ENCODE results near the gene UBXN6.
A peak's percentile ranks its signal among the peaks of the same experiment; 100 is the strongest.

Gene UBXN6

DNA sequence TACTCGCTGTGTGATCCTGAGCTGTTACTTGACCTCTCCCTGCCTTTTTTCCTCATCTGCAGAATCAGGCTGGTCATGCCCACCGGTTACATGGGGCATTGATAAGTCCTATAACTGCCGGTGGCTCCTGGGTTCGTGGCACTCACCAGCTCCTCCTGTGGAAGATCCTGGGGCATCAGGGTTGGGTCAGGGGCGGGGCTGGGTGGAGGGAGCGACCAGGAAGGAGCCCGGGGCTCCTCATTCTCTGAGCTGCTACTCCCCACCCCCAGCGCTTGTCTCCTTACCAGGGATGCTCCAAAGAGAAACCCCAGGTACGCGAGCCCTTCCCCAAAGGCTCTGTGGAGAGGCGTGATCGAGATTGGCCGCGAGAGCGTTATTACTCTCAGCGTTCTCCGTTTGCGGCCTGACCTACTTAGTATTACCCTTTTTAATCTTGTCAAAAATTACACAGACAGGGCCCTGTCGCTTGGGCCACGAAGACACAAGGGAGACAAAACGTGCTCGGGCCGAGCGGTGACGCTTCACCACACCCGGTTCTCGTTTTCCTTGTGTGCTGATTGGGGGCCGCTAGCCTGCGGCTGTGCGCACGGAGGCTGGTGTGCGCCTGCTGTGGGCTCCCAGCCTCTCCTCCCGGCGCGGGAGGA, 25.2 kb upstream of the UBXN6 start:
- TF ChIP-seq SIN3A (IDR thresholded peaks at IDR 0.05; ENCODE audit: borderline replicate concordance, insufficient read depth, low read length) (no peak), POLR2AphosphoS5 (IDR thresholded peaks at IDR 0.05; ENCODE audit: low read depth, low read length) (no peak), TAF1 (IDR thresholded peaks at IDR 0.05; ENCODE audit: borderline replicate concordance, insufficient read depth, low read length) (no peak), FOXP2 (optimal IDR thresholded peaks at IDR 0.05; ENCODE audit: borderline replicate concordance, extremely low read depth, extremely low read length, insufficient read depth) (no peak)
- TF ChIP-seq, protein P1, sequence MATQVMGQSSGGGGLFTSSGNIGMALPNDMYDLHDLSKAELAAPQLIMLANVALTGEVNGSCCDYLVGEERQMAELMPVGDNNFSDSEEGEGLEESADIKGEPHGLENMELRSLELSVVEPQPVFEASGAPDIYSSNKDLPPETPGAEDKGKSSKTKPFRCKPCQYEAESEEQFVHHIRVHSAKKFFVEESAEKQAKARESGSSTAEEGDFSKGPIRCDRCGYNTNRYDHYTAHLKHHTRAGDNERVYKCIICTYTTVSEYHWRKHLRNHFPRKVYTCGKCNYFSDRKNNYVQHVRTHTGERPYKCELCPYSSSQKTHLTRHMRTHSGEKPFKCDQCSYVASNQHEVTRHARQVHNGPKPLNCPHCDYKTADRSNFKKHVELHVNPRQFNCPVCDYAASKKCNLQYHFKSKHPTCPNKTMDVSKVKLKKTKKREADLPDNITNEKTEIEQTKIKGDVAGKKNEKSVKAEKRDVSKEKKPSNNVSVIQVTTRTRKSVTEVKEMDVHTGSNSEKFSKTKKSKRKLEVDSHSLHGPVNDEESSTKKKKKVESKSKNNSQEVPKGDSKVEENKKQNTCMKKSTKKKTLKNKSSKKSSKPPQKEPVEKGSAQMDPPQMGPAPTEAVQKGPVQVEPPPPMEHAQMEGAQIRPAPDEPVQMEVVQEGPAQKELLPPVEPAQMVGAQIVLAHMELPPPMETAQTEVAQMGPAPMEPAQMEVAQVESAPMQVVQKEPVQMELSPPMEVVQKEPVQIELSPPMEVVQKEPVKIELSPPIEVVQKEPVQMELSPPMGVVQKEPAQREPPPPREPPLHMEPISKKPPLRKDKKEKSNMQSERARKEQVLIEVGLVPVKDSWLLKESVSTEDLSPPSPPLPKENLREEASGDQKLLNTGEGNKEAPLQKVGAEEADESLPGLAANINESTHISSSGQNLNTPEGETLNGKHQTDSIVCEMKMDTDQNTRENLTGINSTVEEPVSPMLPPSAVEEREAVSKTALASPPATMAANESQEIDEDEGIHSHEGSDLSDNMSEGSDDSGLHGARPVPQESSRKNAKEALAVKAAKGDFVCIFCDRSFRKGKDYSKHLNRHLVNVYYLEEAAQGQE (IDR thresholded peaks at IDR 0.05; ENCODE audit: insufficient read depth in 1 of 2, low read depth in 2 of 2, low read length in 2 of 2), result no peak

DNA sequence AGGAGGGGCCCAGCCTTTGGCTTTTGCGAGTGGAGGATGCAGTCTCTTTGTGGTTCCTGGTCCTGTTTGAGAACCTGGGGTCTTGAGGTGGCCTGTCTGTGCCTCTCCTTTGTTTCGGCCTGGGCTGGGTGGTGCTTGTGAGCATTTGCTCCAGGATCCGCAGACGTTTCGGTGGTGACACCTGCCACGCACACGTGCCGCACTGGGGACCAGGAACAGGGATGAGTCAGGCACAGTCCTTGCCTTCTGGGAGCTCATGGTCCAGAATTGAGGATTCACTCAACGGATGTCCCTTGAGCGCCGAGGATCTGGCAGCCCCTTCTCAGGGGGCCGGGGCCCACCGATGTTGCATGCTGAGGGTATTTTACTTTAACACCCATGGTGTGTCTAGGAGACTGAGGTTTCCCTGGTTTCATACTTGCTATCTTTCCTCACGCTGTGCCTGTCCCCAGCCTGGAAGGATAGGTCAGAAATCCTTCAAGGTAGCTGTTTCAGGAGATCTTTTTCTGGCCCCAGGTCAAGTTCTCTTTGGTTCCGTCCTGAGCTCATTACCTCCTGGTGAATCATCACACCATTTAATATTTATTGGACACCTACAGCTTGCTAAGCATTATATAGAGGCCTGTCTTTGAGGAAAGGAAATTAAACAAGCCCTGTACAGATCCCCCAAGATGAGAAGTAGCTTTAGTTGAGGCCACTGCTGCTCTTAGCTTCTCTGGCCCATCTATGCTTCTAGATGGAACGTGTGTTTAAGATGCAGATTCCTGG, 19.6 kb upstream of the UBXN6 start:
- no peak for TF ChIP-seq SIN3A (IDR thresholded peaks at IDR 0.05; ENCODE audit: borderline replicate concordance, insufficient read depth, low read length)
- no peak for TF ChIP-seq FOXP2 (optimal IDR thresholded peaks at IDR 0.05; ENCODE audit: borderline replicate concordance, extremely low read depth, extremely low read length, insufficient read depth)
- no peak for TF ChIP-seq TAF1 (IDR thresholded peaks at IDR 0.05; ENCODE audit: borderline replicate concordance, insufficient read depth, low read length)
- TF ChIP-seq, protein P1 (IDR thresholded peaks at IDR 0.05; ENCODE audit: insufficient read depth in 1 of 2, low read depth in 2 of 2, low read length in 2 of 2), result no peak
- no peak for TF ChIP-seq POLR2AphosphoS5 (IDR thresholded peaks at IDR 0.05; ENCODE audit: low read depth, low read length)

DNA sequence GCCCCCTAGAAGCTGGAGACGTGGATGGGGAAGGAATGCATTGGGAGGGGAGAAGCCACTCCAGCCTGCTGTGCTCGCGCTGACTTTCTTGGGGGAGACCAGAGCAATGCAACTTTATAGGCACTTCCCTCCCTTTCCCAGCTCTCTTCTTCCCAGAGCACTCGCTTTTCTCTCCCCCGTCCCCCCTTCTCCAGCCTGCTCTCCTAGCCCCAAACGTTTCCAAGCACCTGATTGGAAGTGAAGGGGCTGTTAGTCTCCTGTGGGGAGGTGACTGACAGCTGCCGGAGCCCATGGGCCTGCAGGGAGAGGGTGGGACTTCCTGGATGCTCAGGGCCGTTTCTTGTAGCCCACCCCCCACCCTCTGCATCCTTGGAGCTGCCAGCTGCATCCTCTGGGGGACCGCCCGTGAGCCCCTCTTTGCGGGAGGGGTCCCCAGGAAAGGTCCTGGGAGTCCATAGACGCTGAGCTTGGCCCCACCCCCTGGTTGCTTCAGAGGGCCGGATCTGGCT, 17.0 kb upstream of the UBXN6 start:
- peak; percentile 38; the same call in 1 of the 2 replicates for TF ChIP-seq POLR2AphosphoS5 (IDR thresholded peaks at IDR 0.05; ENCODE audit: low read depth, low read length)
- TF ChIP-seq TAF1 (IDR thresholded peaks at IDR 0.05; ENCODE audit: borderline replicate concordance, insufficient read depth, low read length), result no peak
- no peak for TF ChIP-seq FOXP2 (optimal IDR thresholded peaks at IDR 0.05; ENCODE audit: borderline replicate concordance, extremely low read depth, extremely low read length, insufficient read depth)
- TF ChIP-seq, protein P1 (IDR thresholded peaks at IDR 0.05; ENCODE audit: insufficient read depth in 1 of 2, low read depth in 2 of 2, low read length in 2 of 2), result no peak

DNA sequence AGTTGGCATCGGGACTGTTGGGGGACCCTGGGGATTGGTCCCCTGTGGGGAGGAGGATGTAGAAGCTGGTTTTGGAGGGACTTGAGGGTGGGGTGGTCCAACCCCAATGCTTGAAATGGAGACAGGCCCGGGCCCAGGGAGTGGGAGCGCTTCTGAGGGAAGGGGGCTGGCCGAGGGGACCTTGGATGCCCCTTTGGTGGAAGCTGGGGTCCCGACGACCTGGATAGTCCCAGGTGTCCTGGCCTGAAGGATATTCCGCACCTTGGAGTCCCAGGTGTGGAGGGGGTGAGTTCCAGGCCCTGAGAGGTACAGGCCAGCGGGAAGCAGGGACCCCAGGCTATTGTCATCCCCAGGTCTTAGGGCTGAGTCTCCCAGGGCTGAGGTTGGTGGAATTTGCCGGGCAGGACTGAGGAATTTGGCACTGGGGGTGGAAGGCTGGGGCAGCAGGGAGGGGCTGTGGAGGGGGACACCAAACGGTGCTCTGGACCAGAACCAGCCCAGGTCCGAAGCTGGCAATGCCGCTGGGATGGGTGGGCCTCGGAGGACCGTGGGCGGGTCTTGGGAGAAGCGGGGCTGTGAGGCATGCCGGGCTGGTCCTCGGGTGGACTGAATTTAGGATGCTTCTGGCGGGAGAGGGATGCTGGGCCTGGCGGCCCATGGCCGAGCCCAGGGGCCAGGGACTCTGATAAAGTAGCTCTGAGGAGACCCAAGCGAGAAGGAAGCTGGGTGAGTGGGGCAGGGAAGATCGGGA, 16.3 kb upstream of the UBXN6 start:
- 0 out of 2 replicates have a peak, but pooled peaks have one; percentile 27 for TF ChIP-seq POLR2AphosphoS5 (IDR thresholded peaks at IDR 0.05; ENCODE audit: low read depth, low read length)
- TF ChIP-seq SIN3A (IDR thresholded peaks at IDR 0.05; ENCODE audit: borderline replicate concordance, insufficient read depth, low read length), result no peak

DNA sequence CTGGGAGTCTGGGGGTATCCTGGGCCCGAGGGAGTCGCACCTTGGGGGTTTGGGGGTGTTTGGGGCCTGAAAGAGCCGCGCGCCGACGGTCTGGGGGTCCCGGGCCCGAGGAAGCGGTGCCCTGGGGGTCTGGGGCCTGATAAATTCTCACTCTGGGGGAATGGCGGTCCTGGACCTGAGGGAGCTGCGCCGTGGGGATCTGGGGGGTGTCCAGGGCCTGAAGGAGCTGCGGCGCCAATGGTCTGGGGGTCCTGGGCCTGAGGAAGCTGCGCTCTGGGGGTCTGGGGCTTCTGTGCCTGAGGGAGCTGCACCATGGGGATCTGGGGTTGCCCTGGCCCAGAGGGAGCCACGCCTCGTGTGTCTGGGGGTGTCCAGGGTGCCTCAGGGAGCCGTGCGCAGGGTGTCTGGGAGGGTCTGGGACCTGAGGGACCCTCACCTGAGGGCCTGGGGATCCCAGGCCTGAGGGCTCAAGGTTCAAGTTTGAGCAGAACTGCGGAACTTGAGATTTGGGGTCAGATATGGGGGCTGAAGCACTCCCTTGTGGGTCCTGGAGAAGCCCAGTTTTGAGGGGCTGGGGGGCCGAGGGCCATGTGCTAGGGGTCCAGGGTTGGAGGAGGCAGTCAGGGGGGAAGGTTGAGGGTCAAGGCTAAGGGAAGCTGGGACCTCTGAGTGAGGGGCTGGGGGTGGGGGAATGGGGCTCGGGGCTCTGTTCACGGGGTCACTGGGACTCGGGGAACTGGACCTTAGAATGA, 15.6 kb upstream of the UBXN6 start:
- no peak for TF ChIP-seq TAF1 (IDR thresholded peaks at IDR 0.05; ENCODE audit: borderline replicate concordance, insufficient read depth, low read length)
